ENCODE measurements around the gene ETF1. TPM values are rescaled to one million over a fixed set of nuclear protein-coding genes. Genes with fewer than 3 reads are reported as not detected.

ETF1 gene
- total and polyA plus RNA-seq, 9 of the 15 experiments (the other 6 are each of a cell fraction or from before 2014, with no cell fraction given), result 53.7 to 209 (median 164) TPM

DNA sequence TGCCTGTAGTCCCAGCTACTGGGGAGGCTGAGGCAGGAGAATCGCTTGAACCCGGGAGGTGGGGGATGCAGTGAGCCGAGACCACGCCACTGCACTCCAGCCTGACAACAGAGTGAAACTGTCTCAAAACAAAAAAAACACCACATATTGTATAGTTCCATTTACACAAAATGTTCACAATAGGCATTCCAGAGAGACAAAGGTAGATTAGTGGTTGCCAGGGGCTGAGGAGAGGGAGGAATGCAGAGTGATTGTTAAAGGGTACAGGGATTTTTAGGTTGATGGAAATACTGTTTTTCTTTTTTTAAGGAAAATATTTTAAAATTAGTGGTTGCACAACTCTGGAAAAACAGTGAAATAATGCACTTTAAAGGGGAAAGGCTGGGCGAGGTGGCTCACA is 19.6 kb downstream of the ETF1 start:
- Histone ChIP-seq H3K79me2 (ENCODE audit: control insufficient read depth, insufficient read depth, low read length) (peaks cover 94% of the 10 kb centered on the region), H3K4me2 (ENCODE audit: insufficient read depth, low read length) (no peak overlapping the region), H3K27me3 (ENCODE audit: control insufficient read depth in 2 of 2, insufficient read depth in 2 of 2, low read length in 2 of 2) (no peaks in the 10 kb centered on the region), H3K9me1 (ENCODE audit: control insufficient read depth, insufficient read depth, low read length) (peaks cover 4% of the 10 kb centered on the region), H3K9me3 (replicated peaks; ENCODE audit: control insufficient read depth, insufficient read depth, low read depth, low read length) (no peaks in the 10 kb centered on the region), H3K36me3 (ENCODE audit: control insufficient read depth, insufficient read depth, low read length) (peaks cover 76% of the 10 kb centered on the region), H3K27ac (ENCODE audit: extremely low read depth, low read depth, low read length) (no peak overlapping the region), H3K4me1 (replicated peaks in 1 of 2; ENCODE audit: control insufficient read depth in 2 of 2, insufficient read depth in 2 of 2, low read length in 2 of 2) (peaks cover 0 to 9% of the 10 kb centered on the region in 2 experiments; a peak in 2 of 5 replicates), H3K4me3 (no peak overlapping the region), H3K9ac (ENCODE audit: insufficient read depth in 1 of 2, low read depth in 2 of 2, low read length in 2 of 2) (peak overlapping the region in 1 of 2 experiments; percentile 43; a peak in 2 of 4 replicates), H2AFZ (ENCODE audit: low read depth, low read length) (no peak overlapping the region), H4K20me1 (replicated peaks; ENCODE audit: control insufficient read depth, insufficient read depth, low read length) (peaks cover 16% of the 10 kb centered on the region)
- DNase-seq (ENCODE audit: extremely low read depth in 1 of 4, low spot score in 3 of 4), result no peak
- no TSS peak for BruUV-seq (replicated peaks)
- intact Hi-C loops (cut with micrococcal nuclease) (no loop called here), in situ Hi-C loops (cut with MboI) (no loop called here)
- no peak for ATAC-seq
- FAIRE-seq, result no peak
- ChIA-PET POLR2A (interaction anchor here (0.6 to 1.8 kb wide), 3 partner anchors 9 to 22 kb away, joined by 3 to 7 read pairs (median 6); no protein-coding TSS in a partner anchor), CTCF (ENCODE audit: low intra/inter-chr PET ratio) (no interaction called here)
- WGBS (ENCODE audit: insufficient coverage, low coverage, missing lambda C conversion rate), result 89% methylated on average over 4 of the region's 5 CpGs
- TF ChIP-seq CCNT2 (IDR thresholded peaks at IDR 0.05; ENCODE audit: borderline replicate concordance, extremely low read depth, insufficient read length, low read depth, low read length), result no peak
- no peak for TF ChIP-seq PPARD (CRISPR knock-in tag; IDR thresholded peaks at IDR 0.05)
- TF ChIP-seq ZNF41 (CRISPR knock-in tag; conservative IDR thresholded peaks at IDR 0.05), result no peak
- TF ChIP-seq KDM4B (IDR thresholded peaks at IDR 0.05; ENCODE audit: borderline replicate concordance in 2 of 2, low read depth in 1 of 2), result no peak

DNA sequence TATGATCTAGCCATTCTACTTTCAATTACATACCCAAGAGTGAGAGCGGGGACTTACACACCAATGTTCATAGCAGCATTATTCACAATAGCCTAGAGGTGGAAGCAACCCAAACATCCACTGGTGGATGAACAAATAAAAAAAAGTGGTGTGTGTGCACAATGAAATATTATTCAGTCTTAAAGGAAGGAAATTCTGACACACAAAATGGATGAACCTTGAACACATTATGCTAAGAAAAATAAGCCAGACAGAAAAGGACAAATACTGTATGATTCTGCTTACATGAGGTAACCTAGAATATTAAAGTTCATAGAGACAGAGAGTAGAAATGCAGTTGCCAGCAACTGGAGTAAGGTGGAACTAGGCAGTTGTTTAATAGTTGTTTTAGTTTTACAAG is 22.1 kb downstream of the ETF1 start:
- BruUV-seq (replicated peaks), result no TSS peak
- ATAC-seq, result peak; percentile 6; the same call in 1 of the 3 replicates
- Histone ChIP-seq H3K9me3 (replicated peaks; ENCODE audit: control insufficient read depth, insufficient read depth, low read depth, low read length) (no peaks in the 10 kb centered on the region), H3K4me3 (no peak overlapping the region), H3K4me2 (ENCODE audit: insufficient read depth, low read length) (no peak overlapping the region), H3K9me1 (ENCODE audit: control insufficient read depth, insufficient read depth, low read length) (peaks cover 4% of the 10 kb centered on the region), H3K4me1 (replicated peaks in 1 of 2; ENCODE audit: control insufficient read depth in 2 of 2, insufficient read depth in 2 of 2, low read length in 2 of 2) (0 out of 5 replicates have a peak, but pooled peaks cover 0 to 4% of the 10 kb centered on the region in 2 experiments), H3K27me3 (ENCODE audit: control insufficient read depth in 2 of 2, insufficient read depth in 2 of 2, low read length in 2 of 2) (no peaks in the 10 kb centered on the region), H3K36me3 (ENCODE audit: control insufficient read depth, insufficient read depth, low read length) (peaks cover 79% of the 10 kb centered on the region), H4K20me1 (replicated peaks; ENCODE audit: control insufficient read depth, insufficient read depth, low read length) (peaks cover 16% of the 10 kb centered on the region), H2AFZ (ENCODE audit: low read depth, low read length) (no peak overlapping the region), H3K27ac (ENCODE audit: extremely low read depth, low read depth, low read length) (peak overlapping the region; percentile 34; the same call in 1 of the 3 replicates), H3K79me2 (ENCODE audit: control insufficient read depth, insufficient read depth, low read length) (peaks cover 84% of the 10 kb centered on the region), H3K9ac (ENCODE audit: insufficient read depth in 1 of 2, low read depth in 2 of 2, low read length in 2 of 2) (no peak overlapping the region)
- intact Hi-C loops (cut with micrococcal nuclease), result no loop called here
- no peak for FAIRE-seq
- 100% methylated on average over 1 of the region's 1 CpG for WGBS (ENCODE audit: insufficient coverage, low coverage, missing lambda C conversion rate)
- POLR2A ChIA-PET, result interaction anchor here (0.7 to 1.2 kb wide), 3 partner anchors 9 to 22 kb away, joined by 3 read pairs; partner anchors contain the start of gene ETF1
- DNase-seq (ENCODE audit: extremely low read depth in 1 of 4, low spot score in 3 of 4), result no peak
- CTCF ChIA-PET (ENCODE audit: low intra/inter-chr PET ratio), result interaction anchor here (0.6 kb wide), 1 partner anchor 24 kb away, joined by 3 read pairs; no protein-coding TSS in a partner anchor
- in situ Hi-C loops (cut with MboI), result no loop called here
- TF ChIP-seq MAFG (tag; conservative IDR thresholded peaks at IDR 0.05), result no peak
- no peak for TF ChIP-seq CCNT2 (IDR thresholded peaks at IDR 0.05; ENCODE audit: borderline replicate concordance, extremely low read depth, insufficient read length, low read depth, low read length)
- no peak for TF ChIP-seq ZNF830 (CRISPR knock-in tag; IDR thresholded peaks at IDR 0.05)
